Esophagus muscularis mucosa (tissue), 3 donors: Measurements from ENCODE around the gene ENG.

Experiments
- CTCF ChIP-seq, 3 experiments: fragments of 200-600 bp in 2 of 3; fragments of 450-650 bp in 1 of 3; sonication (generic) in 2 of 3; IDR thresholded peaks; one replicate each; pipeline ENCODE4 v1.5.1; 2017 to 2019; ENCODE audit warnings: antibody characterized with exemption in 3 of 3, mild to moderate bottlenecking in 2 of 3, moderate library complexity in 1 of 3
- POLR2A ChIP-seq: fragments of 450-650 bp; IDR thresholded peaks from one replicate; pipeline ENCODE4 v1.6.1; 2017; ENCODE audit warnings: antibody characterized with exemption, moderate library complexity, mild to moderate bottlenecking, low read depth
- POLR2AphosphoS5 ChIP-seq, 2 donors: sonication (generic); formaldehyde crosslinking; IDR thresholded peaks; one replicate each; pipeline ENCODE4 v1.6.1; 2017; ENCODE audit warnings: antibody characterized with exemption in 2 of 2

GRCh38 chr9:127880143-127880542 is 25.7 kb upstream of the ENG start:
- TF ChIP-seq CTCF (IDR thresholded peaks at IDR 0.05), result no peak
- no peak for TF ChIP-seq POLR2AphosphoS5 (IDR thresholded peaks at IDR 0.05)
- no peak for TF ChIP-seq POLR2A
